ENCODE measurements around the gene SCAMP1. TPM values are rescaled to one million over a fixed set of nuclear protein-coding genes. Genes with fewer than 3 reads are reported as not detected.

Gene SCAMP1
- total RNA-seq, 1 experiment from 2014 or later = 26.4 TPM

DNA sequence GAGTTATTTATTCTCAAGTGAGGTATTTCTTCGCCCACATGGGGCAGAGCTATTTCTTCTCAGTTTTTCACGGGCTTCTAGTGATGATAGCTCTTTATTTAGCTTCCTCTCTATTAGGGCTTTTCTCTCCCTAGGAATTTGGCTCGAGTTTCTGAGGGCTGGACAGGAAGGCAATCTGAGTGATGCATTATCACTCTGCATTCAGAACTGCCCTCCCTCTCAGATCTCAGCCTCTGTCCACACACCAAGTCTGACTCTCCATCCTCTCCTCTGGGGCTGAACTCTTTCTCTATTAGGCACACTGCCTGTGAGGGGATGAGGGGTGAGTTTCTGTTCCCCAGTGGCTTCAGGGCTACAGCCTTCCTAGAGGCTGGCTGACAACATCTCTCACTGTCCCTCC is 14.9 kb upstream of the SCAMP1 start:
- Histone ChIP-seq H3K4me1 (ENCODE audit: insufficient read depth, low read length) (no peaks in the 10 kb centered on the region), H3K79me2 (ENCODE audit: low read length) (no peaks in the 10 kb centered on the region), H2AFZ (ENCODE audit: low read length) (no peak overlapping the region), H3K27me3 (ENCODE audit: low read length) (no peaks in the 10 kb centered on the region), H3K9me2 (replicated peaks; ENCODE audit: low read length) (no peaks in the 10 kb centered on the region), H3F3A (ENCODE audit: low read length, unreplicated experiment) (no peaks in the 10 kb centered on the region), H3K36me3 (ENCODE audit: low read depth, low read length) (no peaks in the 10 kb centered on the region), H3K27ac (ENCODE audit: low read length) (no peak overlapping the region), H3K4me2 (ENCODE audit: low read length) (no peak overlapping the region), H3K9me3 (ENCODE audit: low read length) (no peaks in the 10 kb centered on the region), H3K4me3 (ENCODE audit: low read length) (no peak overlapping the region), H4K20me1 (ENCODE audit: low read length) (no peaks in the 10 kb centered on the region), H3K9ac (ENCODE audit: low read length) (no peak overlapping the region)
- CTCF ChIA-PET = no interaction called here
- ATAC-seq (no peak), DNase-seq (no peak)
- BruUV-seq (replicated peaks) = no TSS peak
- POLR2A ChIA-PET (ENCODE audit: unreplicated experiment) = no interaction called here
- intact Hi-C loops (cut with micrococcal nuclease) = no loop called here
- no peak for TF ChIP-seq EZH2phosphoT487 (IDR thresholded peaks at IDR 0.05; ENCODE audit: borderline replicate concordance, low read length)
- TF ChIP-seq, protein P1, sequence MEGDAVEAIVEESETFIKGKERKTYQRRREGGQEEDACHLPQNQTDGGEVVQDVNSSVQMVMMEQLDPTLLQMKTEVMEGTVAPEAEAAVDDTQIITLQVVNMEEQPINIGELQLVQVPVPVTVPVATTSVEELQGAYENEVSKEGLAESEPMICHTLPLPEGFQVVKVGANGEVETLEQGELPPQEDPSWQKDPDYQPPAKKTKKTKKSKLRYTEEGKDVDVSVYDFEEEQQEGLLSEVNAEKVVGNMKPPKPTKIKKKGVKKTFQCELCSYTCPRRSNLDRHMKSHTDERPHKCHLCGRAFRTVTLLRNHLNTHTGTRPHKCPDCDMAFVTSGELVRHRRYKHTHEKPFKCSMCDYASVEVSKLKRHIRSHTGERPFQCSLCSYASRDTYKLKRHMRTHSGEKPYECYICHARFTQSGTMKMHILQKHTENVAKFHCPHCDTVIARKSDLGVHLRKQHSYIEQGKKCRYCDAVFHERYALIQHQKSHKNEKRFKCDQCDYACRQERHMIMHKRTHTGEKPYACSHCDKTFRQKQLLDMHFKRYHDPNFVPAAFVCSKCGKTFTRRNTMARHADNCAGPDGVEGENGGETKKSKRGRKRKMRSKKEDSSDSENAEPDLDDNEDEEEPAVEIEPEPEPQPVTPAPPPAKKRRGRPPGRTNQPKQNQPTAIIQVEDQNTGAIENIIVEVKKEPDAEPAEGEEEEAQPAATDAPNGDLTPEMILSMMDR (conservative IDR thresholded peaks at IDR 0.05; ENCODE audit: low read depth, low read length) = no peak
- no peak for TF ChIP-seq EZH2 (IDR thresholded peaks at IDR 0.05; ENCODE audit: low read length, unreplicated experiment)

DNA sequence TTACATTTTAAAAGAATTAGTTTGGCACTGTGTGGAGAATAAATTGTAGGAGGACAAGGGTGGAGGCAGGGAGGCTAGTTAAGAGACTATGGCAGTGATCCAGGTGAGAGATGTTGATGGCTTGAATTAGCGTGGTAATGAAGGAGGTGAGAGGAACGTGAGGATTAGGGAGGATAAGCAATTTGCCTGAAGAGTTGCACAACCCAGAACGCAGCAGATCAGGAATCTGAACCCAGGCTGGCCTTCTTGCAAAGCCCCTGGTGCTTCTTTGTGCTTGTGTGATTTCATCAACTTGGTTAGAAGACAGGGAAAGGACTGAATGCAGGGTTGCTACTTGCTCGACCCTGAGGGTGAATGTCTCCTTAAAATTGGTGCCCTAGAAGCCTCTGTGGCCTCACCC is 6.9 kb upstream of the SCAMP1 start:
- no peak overlapping the region for H3K9ac ChIP-seq (ENCODE audit: low read length)
- H3K27ac ChIP-seq (ENCODE audit: low read length) = no peak overlapping the region
- CTCF ChIA-PET = no interaction called here
- no peaks in the 10 kb centered on the region for H3K4me1 ChIP-seq (ENCODE audit: insufficient read depth, low read length)
- no peaks in the 10 kb centered on the region for H3K9me2 ChIP-seq (replicated peaks; ENCODE audit: low read length)
- H3K4me3 ChIP-seq (ENCODE audit: low read length) = no peak overlapping the region
- TF ChIP-seq EZH2phosphoT487 (IDR thresholded peaks at IDR 0.05; ENCODE audit: borderline replicate concordance, low read length) = no peak
- TF ChIP-seq, protein P1 (conservative IDR thresholded peaks at IDR 0.05; ENCODE audit: low read depth, low read length) = no peak
- TF ChIP-seq EZH2 (IDR thresholded peaks at IDR 0.05; ENCODE audit: low read length, unreplicated experiment) = no peak
- H2AFZ ChIP-seq (ENCODE audit: low read length) = no peak overlapping the region
- H3K36me3 ChIP-seq (ENCODE audit: low read depth, low read length) = no peaks in the 10 kb centered on the region
- POLR2A ChIA-PET (ENCODE audit: unreplicated experiment) = no interaction called here
- intact Hi-C loops (cut with micrococcal nuclease) = no loop called here
- no peaks in the 10 kb centered on the region for H3K27me3 ChIP-seq (ENCODE audit: low read length)
- ATAC-seq (no peak), DNase-seq (no peak)
- BruUV-seq (replicated peaks) = no TSS peak
- no peaks in the 10 kb centered on the region for H3K9me3 ChIP-seq (ENCODE audit: low read length)
- no peaks in the 10 kb centered on the region for H3F3A ChIP-seq (ENCODE audit: low read length, unreplicated experiment)
- H3K79me2 ChIP-seq (ENCODE audit: low read length) = no peaks in the 10 kb centered on the region
- H3K4me2 ChIP-seq (ENCODE audit: low read length) = no peak overlapping the region
- H4K20me1 ChIP-seq (ENCODE audit: low read length) = no peaks in the 10 kb centered on the region

DNA sequence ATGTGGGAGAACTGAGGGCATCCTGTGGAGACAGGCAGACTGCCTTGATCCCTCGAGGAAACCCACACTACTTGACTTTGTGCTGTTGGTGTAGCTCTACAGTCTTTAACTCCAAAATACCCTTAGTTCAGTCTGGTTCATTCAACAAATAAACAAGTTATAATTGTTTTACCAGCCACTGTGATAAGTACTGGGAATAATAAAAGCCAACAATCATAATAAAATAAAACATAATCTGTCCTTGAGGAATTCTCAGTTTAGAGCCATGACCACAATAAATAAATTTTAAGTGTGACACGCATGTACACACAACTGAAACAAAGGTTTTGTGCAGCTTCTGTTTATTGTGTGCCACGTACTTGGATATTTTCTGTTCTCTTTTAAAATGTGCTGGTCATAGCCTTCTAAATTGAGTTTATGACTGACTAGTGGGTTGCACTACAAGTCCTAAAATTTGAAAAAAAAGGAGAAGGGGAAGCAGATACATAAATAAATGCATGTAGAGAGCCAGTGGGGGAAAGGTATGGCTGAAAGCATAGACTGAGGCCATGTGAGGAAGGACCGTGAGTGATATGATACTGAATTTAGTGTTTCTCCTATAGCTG is 6.2 kb upstream of the SCAMP1 start:
- Histone ChIP-seq H3K27me3 (ENCODE audit: low read length) (no peaks in the 10 kb centered on the region), H3F3A (ENCODE audit: low read length, unreplicated experiment) (no peaks in the 10 kb centered on the region), H3K4me3 (ENCODE audit: low read length) (no peak overlapping the region), H3K9ac (ENCODE audit: low read length) (no peak overlapping the region), H3K9me3 (ENCODE audit: low read length) (no peaks in the 10 kb centered on the region), H4K20me1 (ENCODE audit: low read length) (no peaks in the 10 kb centered on the region), H3K79me2 (ENCODE audit: low read length) (peaks cover 4% of the 10 kb centered on the region; the same call in 1 of the 2 replicates), H3K27ac (ENCODE audit: low read length) (no peak overlapping the region), H2AFZ (ENCODE audit: low read length) (no peak overlapping the region), H3K4me2 (ENCODE audit: low read length) (no peak overlapping the region), H3K36me3 (ENCODE audit: low read depth, low read length) (no peaks in the 10 kb centered on the region), H3K4me1 (ENCODE audit: insufficient read depth, low read length) (peaks cover 3% of the 10 kb centered on the region), H3K9me2 (replicated peaks; ENCODE audit: low read length) (no peaks in the 10 kb centered on the region)
- ATAC-seq (no peak), DNase-seq (no peak)
- POLR2A ChIA-PET (ENCODE audit: unreplicated experiment) = no interaction called here
- BruUV-seq (replicated peaks) = no TSS peak
- CTCF ChIA-PET = no interaction called here
- no peak for TF ChIP-seq EZH2 (IDR thresholded peaks at IDR 0.05; ENCODE audit: low read length, unreplicated experiment)
- TF ChIP-seq, protein P1 (conservative IDR thresholded peaks at IDR 0.05; ENCODE audit: low read depth, low read length) = no peak
- no peak for TF ChIP-seq EZH2phosphoT487 (IDR thresholded peaks at IDR 0.05; ENCODE audit: borderline replicate concordance, low read length)
- intact Hi-C loops (cut with micrococcal nuclease) = no loop called here

Measured in PC-3 (cell line).